AG08395 (cell line): ENCODE measurements around the gene ZEB2.

Experiments used
- DNase-seq: peaks from one replicate; pipeline ENCODE4 v3.0.0; 2012; ENCODE audit warnings: mixed read lengths, low spot score

Gene ZEB2

DNA sequence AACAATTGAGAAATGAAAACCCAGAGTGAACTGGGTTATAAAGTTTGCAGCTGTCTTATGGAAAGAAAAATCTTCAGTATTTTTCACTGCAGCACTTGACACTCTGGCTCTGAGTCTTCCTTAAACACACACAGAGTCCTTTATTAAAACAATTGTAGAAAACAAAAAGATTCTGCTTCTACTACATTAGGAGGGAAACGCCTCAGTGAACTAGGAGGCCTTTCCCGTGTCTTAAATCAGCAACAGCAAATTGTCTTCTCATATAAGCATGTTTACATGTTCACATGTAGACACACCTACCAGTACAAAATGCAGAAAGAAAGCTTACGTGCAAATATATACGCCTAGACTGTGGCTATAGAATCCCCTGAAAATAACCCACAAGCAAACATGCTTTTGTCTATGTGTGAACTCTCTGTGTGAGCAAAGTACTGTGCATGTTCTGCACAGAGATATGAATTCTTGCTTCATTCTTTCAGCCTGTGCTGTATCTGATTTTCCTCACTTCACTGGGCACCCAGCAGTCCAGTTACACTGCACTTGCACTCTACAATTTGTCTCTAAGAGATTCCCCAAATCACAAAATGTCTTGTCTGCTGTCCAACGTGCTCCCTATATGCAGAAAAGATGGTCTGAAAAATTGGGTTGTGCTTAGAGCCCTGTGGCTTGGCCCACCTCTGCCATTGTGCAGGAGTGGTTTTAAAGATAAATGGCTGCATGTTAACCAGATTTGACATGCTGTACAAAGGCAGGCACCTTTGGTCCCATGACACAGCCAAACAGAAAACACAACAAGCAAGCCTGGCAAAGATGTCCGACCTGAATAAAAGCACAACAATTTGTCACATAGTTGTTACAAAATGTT lies 24.5 kb downstream of the ZEB2 start:
- no peak for DNase-seq

DNA sequence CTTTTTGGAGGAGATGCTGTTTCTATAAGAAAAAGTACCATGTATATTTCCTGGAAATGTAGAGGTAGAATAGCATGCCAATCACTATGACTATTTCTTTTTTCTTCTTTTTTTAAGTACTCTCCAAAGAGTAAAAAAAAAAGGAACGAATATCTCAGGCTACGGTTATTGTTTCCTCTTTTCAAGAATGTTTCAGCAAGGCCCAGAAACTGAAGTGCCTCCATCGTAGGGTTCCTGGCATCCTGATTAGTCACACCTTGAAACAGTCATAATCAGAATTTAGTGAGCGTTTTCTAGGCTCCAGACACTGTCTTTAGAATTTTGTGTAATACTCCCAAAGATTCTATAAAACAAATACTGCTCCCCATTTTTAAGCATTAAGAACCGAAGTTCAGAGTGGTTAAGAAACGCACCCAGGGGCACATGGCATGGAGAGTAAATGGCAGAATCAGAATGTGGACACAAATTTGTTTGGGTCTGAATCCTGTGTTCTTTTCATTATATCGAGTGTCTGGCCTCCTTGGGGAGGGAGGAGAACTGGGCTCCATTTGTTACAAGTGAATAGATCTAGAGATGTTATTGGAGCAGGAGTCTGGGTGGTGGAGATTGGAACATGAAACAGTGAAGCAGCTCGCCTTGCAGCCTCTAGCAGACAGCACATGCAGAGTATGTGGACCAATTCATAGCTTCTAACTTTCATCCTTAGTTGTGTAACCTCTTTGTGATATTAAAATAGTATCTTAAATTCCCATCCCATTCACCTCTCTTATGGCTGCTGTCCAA lies 26.7 kb downstream of the ZEB2 start:
- no peak for DNase-seq

DNA sequence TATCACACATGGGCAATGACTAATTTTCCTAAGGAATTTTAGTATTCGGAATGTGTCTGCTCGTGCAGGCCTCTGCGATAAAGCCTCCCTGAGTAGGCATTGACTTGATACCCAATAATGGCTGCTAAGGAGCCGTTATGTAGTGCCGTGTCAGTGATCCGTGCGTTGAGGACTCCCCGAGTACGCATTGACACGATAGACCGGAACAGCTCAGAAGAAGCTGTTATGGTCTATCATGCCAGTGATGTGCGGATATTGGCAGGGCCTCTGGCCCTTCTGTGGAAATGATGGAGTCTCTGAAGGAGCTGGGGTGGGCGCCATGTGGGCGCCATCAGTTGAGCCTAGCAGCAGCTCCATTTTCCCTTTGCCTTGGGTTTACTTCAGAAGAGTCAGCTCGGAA lies 29.1 kb downstream of the ZEB2 start:
- DNase-seq: no peak

DNA sequence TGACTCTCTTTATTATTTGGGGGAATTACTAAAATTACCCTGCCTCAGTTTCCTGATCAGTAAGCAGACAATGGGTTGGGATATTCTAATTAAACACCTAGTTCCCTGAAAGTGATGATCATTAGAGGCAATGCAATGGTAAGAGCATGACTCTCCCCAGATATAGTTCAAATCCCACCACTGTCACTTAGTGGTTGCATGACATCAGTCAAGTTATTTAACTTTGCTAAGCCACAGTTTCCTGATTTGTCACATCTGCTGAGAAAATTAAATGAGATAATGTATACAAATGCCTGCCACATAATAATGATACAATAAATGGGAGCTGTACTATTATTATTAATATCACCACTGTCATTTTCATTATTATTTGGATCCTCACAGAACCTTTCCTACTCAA lies 29.9 kb downstream of the ZEB2 start:
- DNase-seq: no peak

DNA sequence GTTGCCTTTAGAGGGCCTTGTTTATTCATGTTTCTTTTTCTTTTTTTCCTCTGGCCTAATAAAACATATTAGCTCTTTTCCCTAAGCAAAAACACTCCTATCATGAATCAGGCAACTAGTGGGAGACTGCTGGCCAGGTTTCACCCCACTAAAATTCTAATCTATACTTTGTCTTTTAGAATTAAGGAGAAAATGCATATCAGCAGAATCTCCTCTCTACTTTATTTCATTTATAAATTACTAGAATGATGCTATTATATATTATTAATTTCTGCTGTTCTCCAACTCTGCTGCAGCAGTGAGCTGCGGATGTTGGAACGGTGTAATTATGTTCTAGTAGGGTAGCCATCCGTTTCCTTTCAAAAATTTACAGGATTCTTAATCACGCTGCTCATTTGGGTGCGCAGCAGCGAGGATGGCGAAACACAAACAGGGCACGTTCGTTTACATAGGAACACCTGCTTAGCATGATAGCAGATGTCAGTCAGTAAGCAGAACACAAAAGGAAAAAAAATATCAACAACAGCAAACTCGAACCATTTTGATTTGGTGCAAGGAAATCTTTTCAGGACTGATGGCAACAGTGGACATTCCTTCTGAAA lies 30.5 kb downstream of the ZEB2 start:
- DNase-seq: no peak

DNA sequence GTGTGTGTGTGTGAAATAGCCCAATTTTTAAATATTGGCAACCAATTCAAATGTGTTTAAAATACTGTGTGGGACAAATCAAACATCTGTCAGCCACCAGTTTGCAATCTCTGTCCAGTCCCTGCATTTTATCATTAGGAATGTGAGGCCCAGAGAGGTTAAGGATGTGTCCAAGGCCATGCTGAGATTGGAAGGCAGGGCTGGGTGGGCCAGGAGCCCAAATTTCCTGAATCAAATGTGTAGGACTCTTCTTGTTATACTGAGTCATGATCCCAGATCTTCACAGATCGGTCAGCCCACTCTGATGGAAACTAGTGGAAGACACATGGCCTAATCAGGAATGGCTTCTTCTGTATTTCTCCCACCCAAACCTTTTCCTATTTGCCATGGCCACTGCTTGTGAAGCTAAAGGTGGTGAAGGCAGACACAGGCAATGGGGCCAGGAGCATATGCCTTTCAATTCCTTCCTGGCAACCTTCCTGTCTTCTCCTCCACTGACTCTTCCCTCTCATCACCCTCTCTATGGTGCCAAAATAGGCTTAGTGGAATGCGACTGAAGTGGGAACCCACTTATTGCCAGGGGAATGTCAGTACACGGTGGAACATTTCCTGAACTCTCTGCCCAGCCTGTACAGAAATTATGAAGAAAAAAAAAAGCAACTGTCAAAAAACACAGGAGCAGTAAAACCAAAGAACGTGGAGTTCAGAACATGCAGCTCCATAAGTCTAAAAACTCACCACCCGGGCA lies 35.5 kb downstream of the ZEB2 start:
- DNase-seq: no peak

DNA sequence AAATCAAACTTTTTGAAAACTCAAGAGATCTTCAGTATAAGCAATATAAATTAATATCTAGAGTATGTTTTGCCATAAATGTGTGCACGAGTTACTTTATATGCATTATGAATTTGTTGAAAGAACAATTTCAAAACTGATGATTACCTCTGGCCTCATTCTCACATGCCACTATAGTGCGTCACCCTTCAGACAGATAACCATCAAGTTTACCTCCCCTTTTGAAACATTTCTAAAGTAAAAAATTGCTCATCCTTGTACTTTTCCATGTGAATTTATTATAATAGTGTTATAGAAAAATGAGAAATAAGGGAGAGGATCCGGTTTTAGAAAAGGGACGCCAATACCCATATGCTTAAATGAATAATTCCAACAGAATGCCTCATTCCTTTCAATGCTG lies 38.3 kb downstream of the ZEB2 start:
- DNase-seq: no peak

DNA sequence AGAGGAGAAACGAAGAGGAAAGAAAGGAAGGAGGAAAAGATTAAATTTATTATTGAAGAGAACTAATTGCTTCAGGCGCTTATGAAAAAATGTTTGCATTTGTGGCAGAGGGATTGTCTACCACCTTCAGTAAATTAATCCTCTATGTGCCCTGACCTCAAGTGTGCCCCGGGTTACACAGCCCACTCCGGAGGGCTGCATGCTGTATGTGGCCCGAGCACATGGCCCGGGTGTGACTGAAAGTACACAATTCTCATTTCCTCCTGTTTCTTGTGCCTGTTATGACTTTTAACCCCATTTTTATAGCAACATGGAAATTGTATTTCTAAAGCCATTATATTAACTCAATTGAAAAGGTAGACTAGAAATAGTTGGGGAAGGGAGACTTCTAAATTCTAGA lies 38.8 kb downstream of the ZEB2 start:
- DNase-seq: no peak

DNA sequence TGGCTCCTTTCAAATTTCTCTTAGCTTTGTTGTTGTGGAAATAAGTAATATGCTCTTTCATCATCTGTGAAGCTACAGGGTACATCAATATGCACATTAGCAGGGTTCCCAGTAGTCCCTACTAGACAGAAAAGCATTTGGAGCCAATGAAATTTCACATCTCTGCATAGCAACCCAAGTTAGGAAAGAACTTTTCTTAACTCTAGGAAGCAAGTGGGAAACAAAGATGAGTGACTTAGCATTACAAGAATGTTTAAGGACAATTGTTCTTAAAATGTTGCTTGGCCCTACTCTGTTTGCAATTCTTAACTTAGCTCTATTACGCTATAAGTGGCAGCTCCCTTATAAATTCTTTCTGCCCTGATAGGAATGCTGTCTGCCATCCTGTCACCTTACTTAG lies 39.6 kb downstream of the ZEB2 start:
- DNase-seq: peak; percentile 19

DNA sequence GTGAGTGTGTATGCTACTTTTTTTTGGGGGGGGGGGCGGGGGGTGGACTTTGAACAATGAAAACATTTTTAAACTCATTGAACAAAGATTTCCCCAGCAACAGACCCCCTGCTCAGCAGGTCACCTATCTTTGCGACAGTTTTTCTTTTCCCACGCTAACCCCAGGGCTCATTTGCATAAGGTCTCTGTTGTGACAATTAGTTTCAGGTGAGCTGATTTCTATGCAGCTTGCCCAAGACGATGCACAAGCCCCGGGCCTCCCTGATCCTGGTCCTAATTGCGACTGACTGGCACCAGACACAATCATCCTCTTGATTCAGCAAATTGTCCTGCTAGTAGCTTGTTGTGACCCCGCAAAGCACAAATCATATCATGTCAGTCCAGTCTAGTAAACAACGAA lies 40.3 kb downstream of the ZEB2 start:
- DNase-seq: no peak

DNA sequence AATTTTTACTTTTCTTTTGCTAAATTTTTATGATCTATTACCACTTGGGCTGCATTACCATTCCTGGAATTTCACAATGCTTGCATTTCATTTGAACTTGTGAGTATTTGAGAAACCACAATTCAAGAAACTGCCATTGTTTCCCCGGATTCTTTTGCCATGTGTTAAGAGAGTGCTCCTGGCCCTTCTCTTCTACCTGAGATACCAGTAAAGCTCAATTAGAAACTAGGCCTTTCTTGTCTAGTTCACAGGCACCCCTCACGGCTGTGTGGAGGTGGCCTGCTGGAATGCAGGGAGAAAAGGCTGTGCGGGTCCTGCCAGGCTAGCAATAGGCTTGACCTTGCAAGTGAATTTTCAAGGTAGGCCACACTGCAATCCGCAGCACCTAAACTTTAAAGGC lies 40.8 kb downstream of the ZEB2 start:
- peak; percentile 42 for DNase-seq

DNA sequence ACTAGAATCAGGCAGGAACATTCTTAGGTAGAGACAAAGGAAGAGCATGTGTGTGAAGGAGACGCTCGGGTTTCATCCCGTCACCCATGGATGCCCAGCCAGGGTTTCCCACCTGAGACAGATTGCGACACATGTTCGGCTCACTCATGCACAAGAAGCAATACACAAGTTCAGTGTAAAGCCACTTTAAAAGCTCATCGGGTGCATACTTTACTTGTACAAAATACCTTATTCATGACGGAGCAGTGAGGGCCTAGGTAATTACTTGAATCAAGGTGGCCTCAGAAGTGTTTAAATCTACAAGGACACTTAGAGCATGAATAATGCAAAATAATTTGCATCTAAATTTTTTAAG lies 42.0 kb downstream of the ZEB2 start:
- DNase-seq: no peak

DNA sequence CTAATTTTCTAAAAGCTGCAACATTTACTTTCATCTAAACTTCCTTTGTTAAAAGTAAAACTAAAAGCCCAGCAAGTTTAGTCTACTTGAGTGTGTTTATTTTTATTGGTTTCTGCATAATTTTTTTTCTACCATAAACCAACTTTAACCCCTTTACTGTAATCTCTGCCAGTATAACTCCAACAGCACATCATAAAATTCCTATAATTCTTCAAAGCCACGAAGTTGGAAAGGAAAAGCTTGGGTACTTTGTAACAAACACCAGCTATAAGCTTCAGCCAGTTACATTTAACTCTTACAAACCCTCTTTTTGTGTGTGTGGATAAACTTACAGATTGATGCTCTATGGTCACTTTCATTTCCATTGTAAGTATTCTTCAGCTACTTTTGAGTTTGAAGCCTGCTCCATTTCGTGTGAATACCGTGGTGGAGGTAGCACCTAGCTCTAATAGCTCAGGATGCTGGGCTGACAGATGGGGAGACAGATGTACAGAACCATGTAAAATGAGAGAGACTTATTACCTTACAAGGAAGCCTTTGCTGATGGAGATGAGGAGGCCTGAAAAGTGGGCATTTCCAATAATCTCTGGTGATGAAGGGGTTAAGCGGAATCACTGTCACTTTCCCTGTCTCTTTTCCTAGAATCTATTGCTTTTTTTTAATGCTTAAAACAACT lies 42.5 kb downstream of the ZEB2 start:
- DNase-seq: peak; percentile 28

DNA sequence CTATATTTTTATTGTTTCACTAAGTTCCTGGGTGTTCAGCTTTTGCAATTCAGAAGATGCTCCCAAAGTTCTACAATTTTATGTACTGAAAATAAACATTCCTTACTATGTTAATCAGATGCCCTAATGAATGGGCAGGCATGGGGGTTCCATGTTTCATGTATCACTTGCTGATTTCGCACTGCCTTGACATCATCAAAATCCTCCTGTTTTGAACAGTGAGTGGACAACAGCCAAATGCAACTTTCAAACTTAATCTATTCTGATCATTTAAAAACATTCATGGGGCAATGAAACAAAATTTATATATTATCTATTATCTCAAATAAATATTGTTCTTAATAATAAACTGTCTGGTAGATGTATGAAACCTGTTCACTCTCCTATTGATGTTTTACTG lies 43.2 kb downstream of the ZEB2 start:
- no peak for DNase-seq

DNA sequence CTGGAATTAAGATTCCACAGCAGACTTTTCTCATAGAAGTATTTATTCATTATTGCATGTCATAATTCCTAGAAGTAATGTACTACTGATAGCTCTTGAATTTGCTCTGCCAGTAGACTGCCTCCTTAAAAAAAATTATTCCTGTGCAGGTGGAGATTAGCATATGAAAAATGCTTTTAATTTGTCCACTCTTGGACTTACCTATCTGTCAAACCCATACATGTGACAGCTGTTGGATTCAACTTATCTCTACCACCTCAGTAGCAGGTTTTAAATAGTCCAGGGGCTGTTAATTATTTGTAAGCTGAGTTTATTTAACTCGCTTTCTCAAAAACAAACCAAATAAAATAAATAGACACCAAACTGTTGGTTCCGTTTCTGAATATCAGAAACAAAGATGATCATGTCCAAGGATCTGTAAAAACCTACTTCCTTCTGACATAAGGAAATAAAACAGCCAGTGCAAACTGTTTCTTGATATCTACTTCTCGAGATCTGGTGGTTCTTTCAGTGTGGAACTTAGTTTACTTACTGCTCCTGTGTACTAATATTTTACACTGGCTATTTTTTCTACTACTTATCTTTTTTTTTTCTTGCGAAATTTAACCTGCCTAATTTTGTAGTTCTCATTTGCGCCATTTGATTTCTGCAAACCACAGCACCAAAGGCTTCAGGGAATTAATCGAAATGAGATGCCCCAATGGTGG lies 44.2 kb downstream of the ZEB2 start:
- DNase-seq: no peak

DNA sequence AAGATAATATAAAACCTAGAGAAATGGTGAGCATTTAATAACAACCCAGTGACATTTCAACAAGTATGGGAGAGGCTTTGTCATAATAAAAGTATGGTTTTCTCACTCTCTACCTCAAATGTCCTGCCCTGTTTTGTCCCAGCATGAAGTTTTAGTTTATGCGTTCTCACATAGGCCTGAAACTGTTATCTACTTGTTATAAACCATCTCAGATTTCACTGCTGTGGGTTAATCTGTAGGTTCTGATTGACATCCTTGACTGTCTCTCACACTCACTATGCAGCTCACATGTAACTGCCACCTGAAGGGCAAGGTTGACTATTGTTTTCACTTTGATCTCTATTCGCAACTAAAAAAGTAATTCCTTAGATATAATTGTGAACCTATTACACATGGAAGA lies 44.9 kb downstream of the ZEB2 start:
- DNase-seq: no peak

DNA sequence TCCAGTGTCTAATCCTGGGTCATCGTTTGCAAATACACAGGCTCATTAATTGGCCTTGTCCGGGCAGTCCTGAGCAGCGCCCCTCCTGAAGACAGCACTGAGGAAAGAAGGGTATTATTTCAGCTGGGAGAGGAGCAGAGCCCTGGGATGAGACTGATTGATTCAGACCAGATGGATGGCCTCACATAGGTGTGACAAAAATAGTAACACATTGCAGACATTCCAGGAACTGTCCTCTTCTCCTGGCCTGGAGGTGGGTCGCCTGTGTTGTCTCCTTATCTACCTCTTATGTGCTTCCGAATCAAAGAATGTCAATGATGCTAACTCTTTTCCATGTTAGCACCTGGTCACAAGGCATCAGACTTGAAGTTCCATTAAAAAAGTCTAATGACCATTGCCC lies 45.9 kb downstream of the ZEB2 start:
- DNase-seq: no peak

DNA sequence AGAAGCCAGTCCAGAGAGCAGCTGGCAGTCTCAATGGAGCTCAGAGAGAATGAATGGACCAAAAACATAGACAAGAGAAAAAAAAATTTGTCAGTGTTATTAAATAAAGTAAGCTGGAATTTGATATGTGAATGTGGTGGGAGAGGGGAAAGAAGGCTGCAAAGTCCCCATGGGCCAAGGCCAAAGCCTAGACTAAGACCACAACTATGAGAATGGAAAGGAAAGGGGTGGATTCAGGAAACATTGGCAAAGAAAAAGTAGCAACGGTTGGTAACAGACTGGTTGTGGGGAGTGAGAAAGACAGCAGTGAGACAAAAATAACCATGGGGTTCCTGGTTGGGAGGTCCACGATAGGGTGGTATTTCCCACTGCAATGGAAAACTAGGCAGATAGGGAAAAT lies 47.0 kb downstream of the ZEB2 start:
- no peak for DNase-seq

DNA sequence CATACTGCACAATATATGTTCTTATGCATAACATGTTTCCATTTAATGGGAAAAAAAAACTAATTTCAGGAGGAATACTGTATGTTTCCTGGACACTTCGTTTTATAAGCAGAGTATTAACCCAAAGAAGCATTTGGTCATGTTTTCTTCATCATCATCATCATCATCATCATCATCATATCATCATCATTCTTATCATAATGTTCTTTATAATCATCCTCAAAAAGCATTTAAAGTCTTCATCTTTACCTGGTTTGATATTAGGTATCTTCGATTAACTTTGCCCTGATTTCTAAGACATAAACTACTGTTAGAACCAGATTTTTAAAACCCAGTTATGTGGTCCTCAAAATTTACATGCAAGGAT lies 47.9 kb downstream of the ZEB2 start:
- no peak for DNase-seq

DNA sequence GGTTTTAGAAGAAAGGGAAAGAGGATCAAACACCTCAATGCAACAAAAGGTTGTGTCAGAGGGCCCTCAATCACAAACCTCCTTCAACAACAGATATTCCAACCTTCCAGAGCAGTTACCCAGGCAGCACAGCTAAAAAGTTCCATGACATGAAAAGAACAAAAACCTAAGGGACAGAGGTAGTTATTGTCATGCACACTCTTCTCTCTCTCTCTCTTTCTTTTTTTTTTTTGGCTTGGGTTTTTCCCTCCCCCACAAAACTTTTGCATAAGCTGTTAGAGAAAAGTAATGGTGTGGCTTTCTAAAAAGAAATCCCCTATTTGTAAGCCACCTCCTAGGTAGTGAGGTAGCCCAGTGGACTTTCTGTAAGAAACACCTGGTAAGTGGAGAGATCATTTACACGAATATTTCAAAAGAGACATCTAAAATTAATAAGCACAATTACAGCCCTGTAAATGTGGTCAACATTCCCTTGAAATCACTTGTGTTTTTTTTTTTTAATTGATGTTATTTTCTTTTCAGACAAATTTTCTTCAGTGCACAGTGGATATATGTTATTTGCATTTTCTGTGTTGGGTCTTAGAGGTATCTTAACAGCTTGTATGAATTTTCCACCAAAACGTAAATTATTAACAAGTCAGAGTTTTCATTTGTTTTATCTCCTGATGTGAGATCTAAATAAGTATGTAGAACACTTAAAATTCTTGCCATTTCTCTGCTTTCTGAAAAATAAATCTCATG lies 48.4 kb downstream of the ZEB2 start:
- DNase-seq: no peak

DNA sequence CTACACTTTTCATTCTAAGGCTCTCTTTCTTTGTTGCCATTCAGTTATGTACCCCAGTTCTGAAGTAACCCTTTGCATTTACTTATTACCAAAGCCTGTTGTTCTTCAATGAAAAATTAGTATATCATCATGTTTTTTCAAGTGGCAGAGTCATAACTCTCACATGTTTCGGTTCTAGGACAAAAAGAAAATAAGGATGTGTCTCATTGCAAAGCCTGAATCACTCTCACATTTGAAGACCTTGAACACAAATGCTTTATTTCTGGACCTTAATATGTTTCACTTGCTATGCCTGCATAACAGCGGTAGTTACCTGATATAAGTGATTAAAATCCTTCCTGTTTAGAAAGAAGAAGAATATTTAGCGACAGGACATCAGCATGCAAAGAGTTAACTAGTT lies 49.1 kb downstream of the ZEB2 start:
- no peak for DNase-seq
